NCI-H748 treated with DMSO at 0.1 percent for 48 hours (cell line): ENCODE data around the gene PTCHD4.
"Not testable (repeated sequence)": the region's sequence is repeated elsewhere in the genome, so short reads cannot be mapped to it uniquely, and the experiment has no call there.

Experiments
- DNase-seq: peaks from one replicate; lab custom pipeline; 2025; lab: John Stamatoyannopoulos, UW

The PTCHD4 gene

DNA sequence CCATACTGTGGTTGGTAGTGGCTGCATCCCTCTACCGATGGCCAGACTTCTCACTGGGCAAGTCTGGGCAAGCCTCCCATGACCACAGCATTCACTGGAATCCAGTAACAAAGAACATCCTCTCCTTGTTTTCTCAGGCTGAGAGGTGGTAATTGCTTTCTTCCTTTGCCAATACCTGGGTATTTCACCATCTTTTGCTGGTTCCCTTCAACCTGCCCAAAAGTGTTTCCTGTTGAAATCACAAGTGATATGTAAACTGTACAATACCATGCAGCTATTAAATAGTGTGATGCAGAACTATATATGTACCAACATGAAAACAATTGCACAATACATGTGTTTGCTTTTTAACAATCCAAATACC lies at the start of gene PTCHD4:
Gene PTCHD4, minus strand, starts transcription at position 55 of the 364 bp plus-strand sequence. CDS start 42,240 bp downstream, outside the sequence.
- peak; percentile 98 for DNase-seq

DNA sequence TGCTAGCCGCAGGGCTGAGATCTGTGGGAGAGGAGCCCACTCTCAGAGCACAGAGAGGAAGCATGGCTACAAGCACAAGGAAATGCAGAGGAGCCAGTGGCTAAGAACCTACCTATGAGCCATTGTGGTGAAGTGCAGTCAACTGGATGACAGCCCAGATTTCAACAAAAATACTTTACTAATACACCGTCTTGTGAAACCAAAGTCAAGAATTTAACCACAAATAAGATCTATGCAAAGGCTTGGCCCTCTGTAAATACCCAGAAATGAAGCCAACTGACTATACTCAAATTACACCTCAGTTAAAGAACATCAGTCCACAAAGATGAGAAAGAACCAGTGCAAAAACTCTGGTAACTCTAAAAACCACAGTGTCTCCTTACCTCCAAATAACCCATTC lies 40.1 kb upstream of the PTCHD4 start:
- no peak for DNase-seq

DNA sequence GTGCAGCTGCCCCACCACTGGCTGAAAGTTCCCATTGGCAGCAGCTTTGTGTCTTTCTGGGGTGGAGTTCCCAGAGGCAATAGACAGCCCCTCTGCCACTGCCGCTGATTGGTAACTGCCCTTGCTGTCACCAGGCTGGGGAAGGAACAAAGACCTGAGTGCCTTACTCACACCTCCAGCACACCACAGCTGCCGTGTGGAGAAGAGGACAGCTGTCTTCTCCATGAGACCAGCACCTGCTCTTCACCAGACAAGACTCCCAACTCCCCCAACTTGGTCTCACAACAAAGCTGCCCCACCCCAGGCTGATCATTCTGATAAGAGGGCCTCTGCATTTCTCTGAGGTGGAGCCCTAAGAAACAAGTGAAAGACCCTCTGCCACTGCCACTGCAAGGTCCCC lies 39.7 kb upstream of the PTCHD4 start:
- no peak for DNase-seq

DNA sequence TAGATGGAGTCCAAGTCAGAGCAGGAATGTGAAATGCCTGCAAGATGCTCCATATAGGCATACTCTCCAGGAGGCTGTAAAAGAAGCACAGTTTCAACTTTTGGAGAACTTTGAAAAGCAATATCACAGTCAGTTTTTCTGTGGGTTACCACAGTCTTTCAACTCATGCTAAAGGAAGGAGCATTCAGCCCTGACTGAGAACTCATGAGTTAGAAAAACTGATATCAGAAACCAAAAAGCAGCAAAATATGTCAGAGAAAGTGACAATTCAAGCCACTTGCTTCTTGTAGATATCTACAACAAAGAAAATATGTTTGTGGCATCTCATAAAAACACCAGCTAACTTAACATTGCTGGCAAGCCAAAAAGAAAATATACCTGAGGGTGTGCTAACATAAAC lies 36.1 kb upstream of the PTCHD4 start:
- DNase-seq: no peak

DNA sequence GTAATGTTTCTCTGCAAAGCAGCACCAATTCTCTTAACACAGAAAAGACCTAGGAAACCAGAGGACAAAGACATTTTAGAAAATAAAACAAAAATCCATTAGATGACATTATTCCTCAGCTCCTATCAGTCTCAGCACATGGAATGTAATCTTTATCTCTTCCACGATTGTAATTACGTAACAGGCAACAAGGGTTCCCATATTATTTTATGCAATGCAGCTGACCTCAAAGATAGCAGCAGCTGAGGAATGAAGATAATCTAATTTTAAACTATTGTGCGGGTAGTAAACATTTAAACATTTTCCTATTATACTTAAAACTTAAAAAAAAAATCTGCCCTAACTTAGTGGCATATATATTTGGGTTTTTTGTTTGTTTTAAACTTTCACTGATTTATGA lies 33.0 kb upstream of the PTCHD4 start:
- no peak for DNase-seq

DNA sequence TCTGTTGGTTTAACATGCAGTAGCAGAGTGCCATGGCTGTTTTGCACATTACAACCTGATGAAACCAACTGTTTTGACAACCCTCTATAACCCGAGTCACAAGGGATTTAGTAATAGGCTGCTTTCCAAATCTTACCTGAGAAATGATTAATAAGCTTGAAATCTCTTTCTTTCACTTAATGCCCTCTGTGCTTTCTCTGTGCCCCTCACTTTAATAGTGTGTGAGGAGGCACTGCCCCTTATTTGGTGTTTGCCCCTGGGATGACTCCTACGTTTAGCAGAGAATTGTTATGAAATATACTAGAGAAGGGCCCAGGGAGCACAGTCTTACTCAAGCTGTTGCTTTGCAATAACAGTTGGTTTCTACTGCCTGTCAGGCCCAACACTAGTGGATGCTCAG lies 31.0 kb upstream of the PTCHD4 start:
- no peak for DNase-seq

DNA sequence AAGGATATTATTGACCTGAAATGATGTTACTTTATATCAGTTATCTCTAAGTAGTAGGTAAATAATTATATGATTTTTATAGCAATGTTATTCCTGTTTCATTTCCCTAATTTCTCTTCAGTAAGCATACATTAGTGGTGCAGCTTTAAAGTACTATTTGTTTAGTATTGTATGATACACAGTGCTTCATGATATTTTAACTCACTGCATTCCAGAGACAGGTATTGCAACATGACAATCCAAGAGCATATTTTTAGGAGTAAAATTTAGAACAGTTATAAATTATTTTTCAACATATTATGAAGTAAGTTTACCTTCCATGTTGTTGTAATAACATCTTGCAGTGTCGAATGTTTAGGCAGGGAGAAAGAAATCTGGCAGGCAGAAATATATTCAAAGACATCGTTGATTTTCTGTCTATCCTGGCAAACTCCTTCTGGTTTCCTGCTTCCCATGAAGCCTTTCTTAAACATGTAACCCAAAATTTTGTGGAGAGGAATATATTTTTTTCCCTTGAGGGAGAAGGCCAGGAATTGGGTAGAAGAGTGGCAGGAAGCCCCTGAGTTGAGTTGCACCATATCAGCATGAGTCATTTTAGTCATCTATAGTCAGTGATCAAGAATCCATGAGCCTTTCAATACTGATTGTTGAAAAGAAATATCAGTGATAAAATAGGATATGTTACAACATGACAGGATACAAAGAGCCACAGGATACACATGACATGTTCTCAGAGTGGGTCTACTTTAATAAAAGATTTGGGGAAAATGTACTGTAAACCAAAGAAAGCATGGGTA lies 29.0 kb upstream of the PTCHD4 start:
- no peak for DNase-seq

DNA sequence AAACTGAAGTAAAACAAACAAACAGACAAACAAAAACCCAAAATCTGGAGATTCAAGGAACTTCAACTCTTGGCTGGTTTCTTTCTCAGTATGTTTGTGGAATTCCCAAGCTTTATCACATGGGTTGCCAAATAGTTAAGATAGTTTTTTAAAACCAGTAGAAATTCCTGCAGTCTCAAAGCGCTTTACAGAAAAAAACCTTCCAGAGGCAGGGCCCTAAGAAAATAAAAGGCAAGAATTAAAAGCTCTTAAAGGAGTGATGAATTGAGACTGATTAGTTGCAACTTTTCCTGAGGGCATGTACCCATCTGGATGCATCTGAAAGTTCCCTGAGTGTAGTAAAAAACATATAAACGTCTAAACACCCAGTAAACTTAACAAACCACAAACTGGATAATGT lies 25.9 kb upstream of the PTCHD4 start:
- DNase-seq: no peak

DNA sequence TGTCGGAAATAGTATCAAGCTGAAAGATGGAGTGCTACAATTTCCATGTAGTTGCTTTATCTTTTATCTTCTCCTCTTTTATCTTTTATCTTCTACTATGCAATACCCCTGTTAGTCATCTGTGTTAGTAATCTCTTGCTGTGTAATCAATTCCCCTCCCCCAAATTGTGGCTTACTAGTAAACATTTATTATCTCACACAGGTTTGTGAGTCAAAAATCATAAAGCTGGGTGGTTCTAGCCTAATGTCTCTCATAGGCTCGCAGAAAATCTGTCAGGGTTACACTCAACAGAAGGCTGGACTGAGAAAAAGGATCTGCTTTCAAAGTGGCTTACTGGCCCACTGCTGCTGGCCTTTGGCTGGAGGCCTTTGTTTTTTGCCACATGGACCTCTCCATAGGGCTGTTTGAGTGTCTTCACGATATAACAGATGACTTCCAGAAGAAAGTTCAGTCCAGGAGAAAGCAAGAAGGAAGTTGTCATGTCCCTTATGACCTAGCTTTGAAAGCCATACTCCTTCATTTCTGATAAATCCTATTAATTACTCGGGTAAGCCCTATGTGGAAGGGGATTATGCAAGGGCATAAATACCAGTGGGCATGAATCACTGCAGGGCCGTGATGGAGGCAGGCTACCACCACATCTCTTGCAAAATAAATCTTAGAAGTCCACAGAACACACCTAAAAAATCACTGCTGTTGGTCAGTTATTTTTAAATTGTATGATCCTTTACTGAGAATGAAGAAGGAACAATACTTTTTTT lies 24.5 kb upstream of the PTCHD4 start:
- DNase-seq: no peak

DNA sequence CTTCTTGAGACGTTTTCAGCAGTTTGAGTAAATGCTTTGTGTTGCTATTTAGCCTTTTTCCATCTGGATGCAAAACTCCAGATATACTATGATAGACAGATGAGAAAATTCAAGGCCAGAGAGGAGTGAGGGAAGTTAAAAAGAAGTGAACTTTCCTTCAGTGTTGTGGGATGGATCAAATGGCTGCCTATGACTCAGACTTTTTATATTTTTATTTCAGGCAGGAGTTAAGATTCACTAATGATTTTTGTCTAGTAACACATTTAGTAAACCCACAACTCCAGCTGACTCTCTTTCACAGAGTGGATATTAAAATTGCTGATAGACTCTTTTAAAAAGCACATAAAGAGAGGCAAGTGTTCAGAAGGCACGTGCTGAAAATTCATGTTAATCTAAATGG lies 23.2 kb upstream of the PTCHD4 start:
- no peak for DNase-seq

DNA sequence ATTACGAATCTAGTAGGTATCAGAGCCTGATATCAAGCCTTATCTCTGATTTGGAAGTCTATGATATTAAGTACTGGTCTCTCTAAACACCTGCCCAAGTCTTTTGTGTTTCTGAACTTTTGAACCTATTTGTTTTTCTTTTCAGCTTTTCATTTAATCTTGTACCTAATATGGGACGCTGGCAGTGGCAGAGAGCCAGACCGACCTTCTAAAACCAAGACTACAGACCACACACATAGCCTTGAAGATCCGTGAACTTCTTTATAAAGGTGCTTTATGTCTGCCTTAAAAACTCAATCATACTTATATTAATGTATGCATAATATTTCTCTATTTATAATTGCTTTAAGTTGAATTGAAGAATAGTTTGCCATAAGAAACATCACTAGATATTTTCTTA lies 12.6 kb upstream of the PTCHD4 start:
- DNase-seq: no peak

DNA sequence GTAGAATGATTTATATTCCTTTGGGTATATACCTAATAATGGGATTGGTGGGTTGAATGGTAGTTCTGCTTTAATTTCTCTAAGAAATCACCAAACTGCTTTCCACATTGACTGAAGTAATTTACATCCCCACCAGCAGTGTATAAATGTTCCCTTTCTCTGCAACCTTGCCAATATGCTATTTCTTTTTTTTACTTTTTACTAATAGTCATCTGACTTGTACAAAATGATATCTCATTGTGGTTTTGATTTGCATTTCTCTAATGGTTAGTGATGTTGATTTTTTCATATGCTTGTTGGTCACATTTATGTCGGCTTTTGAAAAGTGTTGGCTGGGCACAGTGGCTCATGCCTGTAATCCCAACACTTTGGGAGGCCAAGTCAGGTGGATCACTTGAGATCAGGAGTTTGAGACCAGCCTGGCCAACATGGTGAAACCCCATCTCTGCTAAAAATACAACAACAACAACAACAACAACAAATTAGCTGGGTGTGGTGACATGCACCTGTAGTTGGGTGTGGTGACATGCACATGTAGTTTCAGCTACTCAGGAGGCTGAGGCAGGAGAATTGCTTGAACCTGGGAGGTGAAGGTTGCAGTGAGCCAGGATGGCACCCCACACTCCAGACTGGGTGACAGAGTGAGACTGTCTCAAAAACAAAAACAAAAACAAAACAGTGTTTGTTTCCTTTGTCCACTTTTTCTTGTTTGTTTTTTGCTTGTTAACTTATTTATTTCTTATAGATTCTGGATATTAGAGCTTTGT lies 11.2 kb upstream of the PTCHD4 start:
- DNase-seq: not testable (repeated sequence)

DNA sequence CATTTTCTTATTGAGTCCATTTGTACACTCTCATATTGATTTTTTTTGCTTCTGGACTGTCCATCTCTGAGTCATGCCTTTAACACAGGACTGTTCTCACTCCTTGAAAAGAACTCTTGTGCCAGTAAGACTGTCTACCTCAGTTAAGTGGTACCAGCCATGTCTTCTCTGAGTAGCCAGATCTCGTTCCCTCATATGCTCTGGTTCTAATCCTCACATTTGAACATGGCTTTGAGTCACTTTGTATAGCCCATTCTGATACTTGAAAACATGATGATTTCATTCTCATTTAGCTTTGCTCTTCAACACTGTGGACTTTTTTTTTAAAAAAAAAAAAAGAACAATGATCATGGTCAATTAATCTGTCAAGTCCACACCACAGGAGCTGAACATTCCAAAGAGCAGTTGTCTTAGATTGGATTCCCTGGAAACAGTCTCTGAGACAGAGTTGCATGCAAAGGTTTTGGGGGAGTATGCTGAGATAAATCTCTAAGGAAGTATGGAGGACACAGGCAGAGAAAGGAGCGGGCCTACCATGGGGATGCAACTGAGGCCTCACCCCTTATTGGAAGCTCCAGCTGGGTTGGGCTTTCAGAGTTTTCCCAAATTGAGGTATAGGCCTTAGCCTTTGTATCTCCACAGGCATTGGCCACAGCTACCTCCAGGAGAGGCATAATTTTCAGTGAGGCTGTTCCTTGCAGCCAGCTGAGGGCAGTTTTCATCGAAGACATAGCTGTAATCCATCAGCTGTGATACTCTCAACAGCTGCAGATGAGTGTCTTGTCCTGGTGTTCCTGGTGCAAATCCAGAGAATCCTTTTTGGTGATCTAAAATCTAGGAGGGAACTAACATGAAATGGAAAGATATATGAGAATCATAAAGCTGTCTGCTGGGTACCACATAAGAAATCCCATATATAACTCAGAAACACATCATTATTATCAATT lies 6.0 kb upstream of the PTCHD4 start:
- DNase-seq: no peak

DNA sequence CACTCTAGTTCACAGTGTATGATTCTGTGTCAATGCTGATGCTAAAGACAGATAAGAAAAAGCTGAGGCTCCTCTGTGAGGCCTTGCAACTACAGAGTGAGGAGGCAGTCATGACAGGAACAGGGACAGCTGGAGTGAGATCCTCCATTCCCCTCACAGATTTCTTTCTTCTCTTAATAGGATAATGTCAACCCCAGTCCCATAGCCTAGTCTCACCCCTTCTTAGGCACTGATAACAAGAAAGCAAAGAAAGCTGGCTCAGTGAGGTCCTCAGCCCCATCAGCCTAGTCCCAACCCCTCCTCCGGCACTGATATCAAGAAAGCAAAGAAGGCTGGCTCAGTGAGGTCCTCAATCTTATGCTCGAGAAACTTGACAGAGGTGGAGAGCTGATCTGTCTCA lies 2.1 kb upstream of the PTCHD4 start:
- no peak for DNase-seq

DNA sequence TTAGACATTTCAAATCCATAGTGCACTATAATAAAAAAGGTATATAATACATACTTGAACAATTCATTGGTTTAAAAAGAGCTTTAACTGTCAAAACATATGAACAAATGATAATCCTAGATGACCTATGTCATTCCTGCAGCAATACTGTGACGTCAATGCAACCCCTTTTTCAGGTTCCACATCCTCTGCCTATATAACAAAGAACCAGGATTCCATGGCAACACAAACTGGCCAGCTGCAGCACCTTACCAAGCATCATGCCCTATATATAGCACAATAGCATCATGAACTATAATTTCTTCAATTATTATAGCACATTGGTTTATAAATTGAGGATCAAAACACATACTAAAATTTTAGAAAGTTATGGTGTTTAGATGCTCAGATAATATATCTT lies 578 bp upstream of the PTCHD4 start:
- DNase-seq: peak; percentile 97

DNA sequence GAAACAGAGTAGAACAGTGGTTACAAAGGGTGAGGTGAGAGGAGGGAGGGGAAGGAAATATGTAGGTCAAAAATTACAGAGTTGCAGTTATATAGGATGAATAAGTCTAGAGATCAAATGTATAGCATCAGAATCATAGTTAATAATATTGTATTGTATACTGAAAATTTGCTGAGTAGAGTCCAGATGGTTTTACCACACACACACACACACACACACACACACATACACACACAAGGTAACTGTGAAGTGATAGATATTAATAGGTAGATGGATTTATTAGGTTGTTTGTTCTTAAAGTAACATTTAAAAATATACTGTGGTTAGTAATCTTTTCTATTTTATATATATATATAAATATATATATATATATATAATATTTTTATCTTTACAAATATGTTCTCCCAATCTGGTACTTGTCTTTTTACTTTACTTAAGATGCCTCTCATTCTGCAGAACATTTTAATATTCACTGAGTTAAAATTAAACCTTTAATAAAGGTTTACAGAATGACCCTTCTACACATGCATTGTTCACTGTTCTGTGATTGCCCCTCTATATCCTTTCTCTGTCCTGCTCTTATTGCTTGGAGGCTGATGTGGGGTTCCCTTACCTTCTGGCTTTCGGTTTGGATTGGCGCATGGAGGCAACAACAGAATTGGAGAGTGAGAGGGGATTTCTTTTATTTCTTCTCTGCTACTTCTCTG lies 408 bp downstream of the PTCHD4 start:
- peak; percentile 79 for DNase-seq

DNA sequence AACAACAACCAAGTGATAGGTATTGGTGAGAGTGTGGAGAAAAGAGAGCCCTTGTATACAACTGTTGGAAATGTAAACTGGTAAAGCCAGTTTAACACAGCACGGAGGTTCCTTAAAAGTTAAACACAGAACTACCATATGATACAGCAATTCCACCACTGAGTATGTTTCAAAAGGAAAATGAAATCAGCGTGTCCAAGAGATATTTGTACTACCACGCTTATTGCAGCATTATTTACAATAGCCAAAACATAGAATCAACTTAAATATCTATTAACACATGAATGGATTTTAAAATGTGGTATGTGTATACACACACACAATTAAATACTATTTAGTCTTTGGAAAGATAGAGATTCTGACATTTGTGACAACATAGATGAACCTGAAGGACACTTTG lies 1.1 kb downstream of the PTCHD4 start:
- peak; percentile 91 for DNase-seq

DNA sequence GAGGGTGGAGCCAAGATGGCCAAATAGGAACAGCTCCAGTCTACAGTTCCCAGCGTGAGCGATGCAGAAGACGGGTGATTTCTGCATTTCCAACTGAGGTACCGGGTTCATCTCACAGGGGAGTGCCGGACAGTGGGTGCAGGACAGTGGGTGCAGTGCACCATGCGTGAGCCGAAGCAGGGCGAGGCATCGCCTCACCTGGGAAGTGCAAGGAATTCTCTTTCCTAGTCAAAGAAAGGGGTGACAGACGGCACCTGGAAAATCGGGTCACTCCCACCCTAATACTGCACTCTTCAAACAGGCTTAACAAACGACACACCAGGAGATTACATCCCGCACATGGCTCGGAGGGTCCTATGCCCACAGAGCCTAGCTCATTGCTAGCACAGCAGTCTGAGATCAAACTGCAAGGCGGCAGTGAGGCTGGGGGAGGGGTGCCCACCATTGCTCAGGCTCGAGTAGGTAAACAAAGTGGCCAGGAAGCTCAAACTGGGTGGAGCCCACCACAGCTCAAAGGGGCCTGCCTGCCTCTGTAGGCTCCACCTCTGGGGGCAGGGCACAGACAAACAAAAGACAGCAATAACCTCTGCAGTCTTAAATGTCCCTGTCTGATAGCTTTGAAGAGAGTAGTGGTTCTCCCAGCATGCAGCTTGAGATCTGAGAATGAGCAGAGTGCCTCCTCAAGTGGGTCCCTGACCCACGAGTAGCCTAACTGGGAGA lies 8.4 kb downstream of the PTCHD4 start:
- not testable (repeated sequence) for DNase-seq

DNA sequence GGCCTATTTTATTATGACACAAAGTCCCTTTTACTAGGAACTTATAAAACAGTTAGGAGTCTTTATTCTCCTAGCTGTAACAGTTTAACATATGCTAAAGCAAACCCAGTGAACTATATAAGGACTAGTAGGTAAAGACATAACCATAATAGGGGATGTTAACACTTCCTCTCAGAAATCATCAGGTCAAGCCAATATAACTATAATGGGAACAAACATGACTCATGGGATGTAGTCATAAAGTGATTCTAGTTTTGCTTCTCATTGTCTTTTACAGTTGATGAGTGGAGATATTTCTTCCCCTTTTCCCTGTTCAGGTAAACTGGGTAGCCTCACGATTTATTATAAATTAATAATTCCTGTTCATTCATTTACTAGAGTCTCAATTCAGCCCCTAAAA lies 9.7 kb downstream of the PTCHD4 start:
- no peak for DNase-seq

DNA sequence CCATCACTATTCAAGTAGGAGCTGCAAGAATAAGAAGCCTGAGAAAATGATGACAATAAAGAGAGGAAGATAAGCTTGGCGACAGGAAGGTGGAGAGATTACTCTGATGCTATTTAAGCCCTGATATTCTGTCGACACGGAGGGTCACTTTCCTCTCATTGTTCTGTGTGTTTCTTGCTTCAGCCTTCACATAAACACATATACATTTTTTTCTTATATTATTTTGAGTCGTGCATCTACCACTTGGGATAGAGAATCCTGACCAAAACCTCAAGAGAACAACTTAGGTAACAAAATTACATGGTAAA lies 10.5 kb downstream of the PTCHD4 start:
- no peak for DNase-seq
